Heart left ventricle (tissue), 13 donors: Measurements from ENCODE around the gene HDAC5.

Source experiments
- CTCF ChIP-seq, 12 donors: fragments of 200-600 bp; sonication (generic) in 4 of 12; IDR thresholded peaks; one replicate each; pipeline versions ENCODE4 v1.5.0 to v1.8.0; 2018 to 2022; ENCODE audit warnings: antibody characterized with exemption in 12 of 12, mild to moderate bottlenecking in 5 of 12
- POLR2A ChIP-seq, 2 donors: fragments of 450-650 bp; IDR thresholded peaks; one replicate each; pipeline ENCODE4 v1.6.1; 2017; ENCODE audit warnings: antibody characterized with exemption in 2 of 2, mild to moderate bottlenecking in 2 of 2, moderate library complexity in 2 of 2
- donor health status: ischemic (EF 13 %, LVEDD 7.1; RV severe dilation, severe dysfunction).
- donor health status: DM: no; HTN: yes; CAD: no.
- donor health status: DM: no; HTN: no; CAD: no.
- donor health status: ischemic (EF 25% LVEDD 6.9; RV normal size, moderate dysfunction).
- donor health status: ischemic (EF 25% LVEDD 5.7; RV mildly dilated, moderate dysfunction).
- donor health status: ischemic (EF 35%, LVEDD 5.7; RV mildly dilated, moderate dysfunction).
- donor health status: nonischemic (EF 11% LVEDD 7.7; RV severe dilation, severe dysfunction).
- donor health status: DM: yes; HTN: yes; CAD: no.
- donor health status: PGD.
- donor health status: ischemic (EF 29% LVEDD 5.4; RV normal size, mild dysfunction).
- donor health status: nonischemic (EF 23%, LVEDD 6.1; RV moderate dilation, normal function).

GRCh38 chr17:44081681-44082080, 41.8 kb downstream of the HDAC5 start:
- TF ChIP-seq CTCF (IDR thresholded peaks at IDR 0.05): no peak
- TF ChIP-seq POLR2A (IDR thresholded peaks at IDR 0.05): no peak
